Measurements from ENCODE around the gene CFAP92.

- TF ChIP-seq, protein P1, sequence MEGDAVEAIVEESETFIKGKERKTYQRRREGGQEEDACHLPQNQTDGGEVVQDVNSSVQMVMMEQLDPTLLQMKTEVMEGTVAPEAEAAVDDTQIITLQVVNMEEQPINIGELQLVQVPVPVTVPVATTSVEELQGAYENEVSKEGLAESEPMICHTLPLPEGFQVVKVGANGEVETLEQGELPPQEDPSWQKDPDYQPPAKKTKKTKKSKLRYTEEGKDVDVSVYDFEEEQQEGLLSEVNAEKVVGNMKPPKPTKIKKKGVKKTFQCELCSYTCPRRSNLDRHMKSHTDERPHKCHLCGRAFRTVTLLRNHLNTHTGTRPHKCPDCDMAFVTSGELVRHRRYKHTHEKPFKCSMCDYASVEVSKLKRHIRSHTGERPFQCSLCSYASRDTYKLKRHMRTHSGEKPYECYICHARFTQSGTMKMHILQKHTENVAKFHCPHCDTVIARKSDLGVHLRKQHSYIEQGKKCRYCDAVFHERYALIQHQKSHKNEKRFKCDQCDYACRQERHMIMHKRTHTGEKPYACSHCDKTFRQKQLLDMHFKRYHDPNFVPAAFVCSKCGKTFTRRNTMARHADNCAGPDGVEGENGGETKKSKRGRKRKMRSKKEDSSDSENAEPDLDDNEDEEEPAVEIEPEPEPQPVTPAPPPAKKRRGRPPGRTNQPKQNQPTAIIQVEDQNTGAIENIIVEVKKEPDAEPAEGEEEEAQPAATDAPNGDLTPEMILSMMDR (IDR thresholded peaks at IDR 0.05): no peak
- no peak for TF ChIP-seq POLR2A (IDR thresholded peaks at IDR 0.05)
Measured at GRCh38 chr3:129007792-129008191, 13.9 kb upstream of the CFAP92 start.

All from thyroid gland (tissue), 4 donors.